Astrocyte (in vitro differentiated cells and primary cell): ENCODE measurements around the gene HTR5A.

ENCODE experiments used
- CTCF ChIP-seq: IDR thresholded peaks from 2 replicates; pipeline ENCODE4 v1.5.1; 2011; ENCODE audit warnings: low read depth, mild to moderate bottlenecking, inconsistent platforms, low read length, moderate library complexity; ENCODE audit not compliant: insufficient read depth
- EZH2 ChIP-seq: IDR thresholded peaks from 2 replicates; pipeline ENCODE4 v1.6.1; 2012; ENCODE audit warnings: mild to moderate bottlenecking, low read length, inconsistent platforms; ENCODE audit not compliant: insufficient read depth

- TF ChIP-seq CTCF: no peak
- no peak for TF ChIP-seq EZH2
These were observed 26.4 kb upstream of the HTR5A start for GRCh38 chr7:155043756-155044155.
